Measurements from ENCODE around the gene LMO2.

LMO2 gene

GRCh38 chr11:33913991-33914390 lies 22.1 kb upstream of the LMO2 start:
- DNase-seq (ENCODE audit: low spot score): no peak

DNA sequence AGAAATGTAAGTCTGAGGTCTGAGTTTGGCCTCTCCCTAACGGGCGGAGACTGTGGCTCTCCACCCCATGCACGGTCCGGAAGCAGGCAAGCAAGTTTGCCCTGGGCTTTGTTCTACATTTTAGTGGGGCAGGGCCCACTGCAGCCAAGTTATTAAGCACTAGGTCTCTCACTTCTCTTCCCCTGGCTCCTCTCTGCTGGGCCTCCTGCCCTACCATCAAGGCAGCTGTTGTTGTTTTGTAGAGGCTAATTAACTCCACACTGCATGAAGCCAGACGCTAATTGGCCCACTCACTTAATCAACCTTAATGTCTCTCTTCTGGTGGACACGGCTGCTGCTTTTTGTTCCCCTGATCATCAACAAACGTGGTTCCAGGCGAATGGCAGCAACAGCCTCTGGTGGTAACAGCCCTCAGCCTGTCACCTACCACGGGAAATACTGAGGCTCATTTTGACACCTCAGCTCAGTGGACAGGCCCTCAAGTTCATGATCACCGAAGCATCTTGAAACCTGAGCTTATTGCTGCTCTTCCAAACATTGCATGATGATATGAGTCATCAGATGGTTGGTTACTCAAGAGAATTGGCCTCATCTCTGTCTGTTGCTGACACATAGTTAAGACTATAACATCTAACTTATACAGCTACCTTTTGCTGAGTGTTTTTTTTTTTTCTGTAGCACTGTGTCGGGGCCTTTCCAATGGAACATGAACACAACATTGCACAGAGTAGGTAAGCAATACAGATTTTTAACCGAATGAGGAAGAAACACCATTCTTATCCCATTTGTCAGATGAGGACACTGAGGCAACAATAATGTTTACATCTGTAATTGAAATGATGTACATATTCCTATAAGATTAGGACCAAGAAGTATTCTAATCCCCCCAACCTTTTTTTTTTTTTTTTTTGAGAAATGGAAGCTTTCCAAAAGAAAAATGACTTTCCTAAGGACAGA lies 20.8 kb upstream of the LMO2 start:
- DNase-seq (ENCODE audit: low spot score): no peak

- no peak for DNase-seq (ENCODE audit: low spot score)
These were observed 19.1 kb upstream of the LMO2 start for GRCh38 chr11:33910958-33911339.

DNA sequence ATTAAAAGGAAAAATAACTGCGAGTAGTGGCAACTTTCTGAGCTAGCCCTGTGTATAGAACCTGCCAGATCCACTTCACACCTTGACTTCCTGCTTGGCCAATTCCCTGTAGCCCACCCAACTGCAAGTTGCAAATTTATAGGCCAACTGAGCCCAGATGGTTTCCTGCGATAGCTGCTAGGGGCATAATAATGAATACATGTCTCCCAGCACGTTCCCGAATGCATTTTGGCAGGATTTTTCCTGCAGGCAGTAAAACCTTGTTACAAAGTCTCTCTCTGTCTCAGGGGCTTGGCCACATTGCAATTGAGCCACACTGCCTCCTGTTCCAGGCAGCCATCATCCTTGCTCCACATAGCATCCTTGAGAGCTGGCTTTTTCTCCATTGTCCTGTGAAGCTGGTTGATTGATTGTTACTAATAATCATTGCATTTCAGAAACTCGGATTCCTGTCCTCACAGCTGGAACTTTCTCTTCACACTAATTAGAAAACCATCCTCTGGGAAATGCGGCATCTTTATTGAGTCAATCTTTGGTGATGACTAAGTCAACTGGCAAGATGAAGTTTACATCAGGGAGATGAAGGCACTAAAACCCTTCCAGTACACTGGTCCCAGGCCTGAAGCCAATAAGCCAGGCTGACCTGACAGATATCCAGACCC lies 18.6 kb upstream of the LMO2 start:
- no peak for DNase-seq (ENCODE audit: low spot score)

- no peak for DNase-seq (ENCODE audit: low spot score)
These were observed 17.7 kb upstream of the LMO2 start for GRCh38 chr11:33909552-33909951.

GRCh38 chr11:33909150-33909549 lies 17.3 kb upstream of the LMO2 start:
- DNase-seq (ENCODE audit: low spot score): no peak

GRCh38 chr11:33907421-33907820 lies 15.5 kb upstream of the LMO2 start:
- DNase-seq (ENCODE audit: low spot score): no peak

- no peak for DNase-seq (ENCODE audit: low spot score)
These were observed 14.8 kb upstream of the LMO2 start for GRCh38 chr11:33906484-33907186.

GRCh38 chr11:33904102-33904501 lies 12.2 kb upstream of the LMO2 start:
- no peak for DNase-seq (ENCODE audit: low spot score)

DNA sequence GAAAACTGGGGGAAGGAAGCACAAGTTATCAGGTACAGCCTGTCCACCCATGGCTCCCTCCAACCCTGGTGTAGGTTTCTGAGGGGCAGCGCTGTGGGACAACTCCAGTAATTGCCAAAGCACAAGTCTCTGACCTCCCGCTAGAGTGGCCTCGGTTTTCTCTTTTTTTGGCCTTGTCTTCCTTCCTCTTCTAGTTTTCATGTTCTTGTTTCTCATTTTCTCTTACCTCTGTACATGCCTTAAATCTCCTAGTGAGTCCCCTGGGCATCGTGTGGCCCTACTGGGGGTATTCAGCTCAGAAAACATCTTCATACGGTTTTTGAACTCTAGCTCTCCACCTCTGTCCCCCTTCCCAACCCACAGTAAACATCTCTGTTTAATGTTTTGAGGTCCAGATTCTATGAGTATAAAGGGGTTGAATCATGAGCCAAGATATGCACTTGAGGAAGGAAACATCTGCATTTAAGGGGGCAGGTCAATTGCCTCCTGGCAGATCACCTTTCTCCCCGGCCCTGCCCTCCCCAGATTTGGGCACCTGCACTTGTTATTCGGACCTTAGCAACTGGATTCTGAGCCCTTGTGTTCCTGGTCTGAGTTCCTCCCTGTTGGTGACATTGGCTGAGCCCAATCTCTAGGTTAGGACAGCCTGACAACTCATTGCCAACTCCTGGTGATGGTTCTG lies 8.4 kb upstream of the LMO2 start:
- no peak for DNase-seq (ENCODE audit: low spot score)

GRCh38 chr11:33899400-33900037 lies 7.6 kb upstream of the LMO2 start:
- DNase-seq (ENCODE audit: low spot score): peak; percentile 50

GRCh38 chr11:33898957-33899356 lies 7.1 kb upstream of the LMO2 start:
- no peak for DNase-seq (ENCODE audit: low spot score)

- no peak for DNase-seq (ENCODE audit: low spot score)
These were observed 6.0 kb upstream of the LMO2 start for GRCh38 chr11:33897761-33898375.

DNA sequence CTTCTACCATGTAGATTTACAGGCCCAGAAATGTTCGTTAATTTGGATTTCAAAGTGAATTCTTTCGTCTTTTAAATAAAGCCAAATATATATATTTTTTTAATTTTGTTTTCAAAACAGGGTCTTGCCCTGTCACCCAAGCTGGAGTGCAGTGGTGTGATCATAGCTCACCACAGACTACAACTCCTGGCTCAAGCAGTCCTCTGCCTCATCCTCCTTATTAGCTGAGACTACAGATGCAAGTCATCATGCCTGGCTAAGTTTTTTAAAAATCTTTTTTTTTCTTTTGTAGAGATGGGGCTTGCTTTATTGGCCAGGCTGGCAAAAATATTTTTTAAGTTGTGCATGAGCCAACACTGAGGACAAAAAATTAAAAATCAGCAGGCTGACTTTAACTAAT lies 5.0 kb upstream of the LMO2 start:
- DNase-seq (ENCODE audit: low spot score): no peak

DNA sequence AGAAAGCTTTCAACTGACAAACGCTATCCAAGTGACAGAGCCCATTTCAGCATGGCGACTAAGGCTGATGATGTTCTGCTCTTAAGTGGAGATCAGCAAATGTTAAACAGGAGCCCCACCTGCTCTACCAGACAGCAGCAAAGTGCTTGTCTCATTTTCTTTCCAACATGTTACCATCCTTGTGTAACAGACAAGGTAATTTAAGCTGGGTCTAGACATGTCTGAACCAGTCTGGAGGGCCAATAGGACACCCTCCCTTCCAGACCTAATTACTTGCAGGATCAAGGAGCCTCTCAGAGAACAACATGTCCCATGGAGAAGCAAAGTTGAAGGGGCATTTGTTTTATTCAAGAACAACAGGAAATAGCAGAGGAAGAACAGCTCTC lies 3.9 kb upstream of the LMO2 start:
- DNase-seq (ENCODE audit: low spot score): no peak

DNA sequence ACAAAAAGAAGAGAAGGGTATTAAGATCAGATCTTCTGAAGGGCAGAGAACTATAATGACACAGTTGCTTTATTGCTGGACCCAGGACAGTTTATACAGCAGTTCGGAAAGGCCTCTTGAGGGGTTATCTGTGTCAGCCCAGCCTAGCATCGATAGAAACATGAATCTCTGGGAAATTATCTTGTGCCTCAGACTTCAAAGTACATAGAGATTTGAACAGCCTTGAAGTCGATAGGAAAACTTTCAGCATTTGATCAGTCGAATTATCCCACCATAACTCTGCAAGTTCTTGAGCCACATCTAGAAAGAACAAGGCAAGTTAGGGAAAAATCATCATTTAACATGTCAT lies 2.5 kb upstream of the LMO2 start:
- DNase-seq (ENCODE audit: low spot score): no peak

GRCh38 chr11:33893711-33894397 lies 2.0 kb upstream of the LMO2 start:
- peak; percentile 46 for DNase-seq (ENCODE audit: low spot score)

DNA sequence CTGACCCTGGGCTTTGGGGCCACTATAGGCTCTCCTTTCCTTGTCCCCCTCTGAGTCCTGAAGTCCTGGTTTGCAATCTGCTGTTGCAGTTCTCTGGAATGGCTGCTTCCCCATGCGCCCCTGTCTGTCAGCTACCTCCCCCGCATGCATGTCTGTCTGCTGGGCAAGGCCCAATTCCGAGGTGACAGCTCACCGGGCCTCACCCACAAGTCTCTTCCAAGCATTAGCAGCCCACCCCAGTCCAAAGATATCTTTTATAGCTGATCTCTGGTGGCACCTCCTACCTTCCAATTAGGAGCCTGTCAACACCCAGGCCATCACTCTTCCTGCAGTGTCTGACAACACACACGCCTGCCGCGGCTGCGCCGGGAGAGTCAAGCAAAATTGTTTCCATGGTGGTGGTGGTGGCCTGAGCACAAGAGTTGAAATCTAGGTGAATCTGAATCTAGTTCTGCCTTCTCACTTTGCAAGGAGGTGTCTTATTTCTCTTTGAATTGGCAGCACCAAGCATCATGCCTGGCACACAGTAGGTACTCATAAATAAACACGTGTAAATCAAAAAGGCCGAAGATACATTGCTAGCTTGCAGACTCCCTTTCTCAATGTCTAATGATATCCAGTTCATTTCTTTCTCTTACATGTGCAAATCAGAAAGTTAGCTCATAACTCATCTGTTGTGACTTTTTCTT lies 1.2 kb upstream of the LMO2 start:
- no peak for DNase-seq (ENCODE audit: low spot score)

- no peak for DNase-seq (ENCODE audit: low spot score)
These were observed 2.0 kb downstream of the LMO2 start for GRCh38 chr11:33889821-33890378.

GRCh38 chr11:33889296-33889695 lies 2.6 kb downstream of the LMO2 start:
- no peak for DNase-seq (ENCODE audit: low spot score)
